ENCODE results near the gene ACP7. TPM values are rescaled to one million over a fixed set of nuclear protein-coding genes. Genes with fewer than 3 reads are reported as not detected.

Gene ACP7
- total and polyA plus RNA-seq, 8 donors, result 0.13 to 0.23 (median 0.18) TPM; not detected in 2

DNA sequence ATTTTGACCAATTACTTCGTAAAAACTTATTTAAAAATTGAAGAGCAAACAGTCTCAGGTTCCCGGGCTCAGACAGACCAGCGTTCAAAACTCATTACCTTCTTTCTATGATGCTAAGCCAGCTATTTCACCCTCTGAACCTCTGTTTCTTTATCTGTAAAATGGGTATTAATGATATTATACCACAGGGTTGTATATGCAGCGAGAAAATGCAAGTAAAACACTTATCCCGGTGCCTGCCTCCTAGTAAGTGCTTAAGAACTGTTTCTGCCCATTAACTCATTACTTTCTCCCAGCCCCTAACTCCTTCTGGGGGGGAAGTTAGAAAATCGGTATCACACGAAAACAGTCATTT is 41.0 kb downstream of the ACP7 start:
- peak overlapping the region; percentile 40 to 88 for H3K27ac ChIP-seq
- no peak for ATAC-seq
- DNase-seq, result no peak
- TF ChIP-seq, protein P1, sequence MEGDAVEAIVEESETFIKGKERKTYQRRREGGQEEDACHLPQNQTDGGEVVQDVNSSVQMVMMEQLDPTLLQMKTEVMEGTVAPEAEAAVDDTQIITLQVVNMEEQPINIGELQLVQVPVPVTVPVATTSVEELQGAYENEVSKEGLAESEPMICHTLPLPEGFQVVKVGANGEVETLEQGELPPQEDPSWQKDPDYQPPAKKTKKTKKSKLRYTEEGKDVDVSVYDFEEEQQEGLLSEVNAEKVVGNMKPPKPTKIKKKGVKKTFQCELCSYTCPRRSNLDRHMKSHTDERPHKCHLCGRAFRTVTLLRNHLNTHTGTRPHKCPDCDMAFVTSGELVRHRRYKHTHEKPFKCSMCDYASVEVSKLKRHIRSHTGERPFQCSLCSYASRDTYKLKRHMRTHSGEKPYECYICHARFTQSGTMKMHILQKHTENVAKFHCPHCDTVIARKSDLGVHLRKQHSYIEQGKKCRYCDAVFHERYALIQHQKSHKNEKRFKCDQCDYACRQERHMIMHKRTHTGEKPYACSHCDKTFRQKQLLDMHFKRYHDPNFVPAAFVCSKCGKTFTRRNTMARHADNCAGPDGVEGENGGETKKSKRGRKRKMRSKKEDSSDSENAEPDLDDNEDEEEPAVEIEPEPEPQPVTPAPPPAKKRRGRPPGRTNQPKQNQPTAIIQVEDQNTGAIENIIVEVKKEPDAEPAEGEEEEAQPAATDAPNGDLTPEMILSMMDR (IDR thresholded peaks at IDR 0.05), result no peak
- H3K4me3 ChIP-seq, result peak overlapping the region; percentile 84 to 89
- peaks cover 0 to under 1% of the 10 kb centered on the region in 2 donors for H3K27me3 ChIP-seq
- intact Hi-C loops (cut with DNase I), result no loop called here
- no peaks in the 10 kb centered on the region for H3K9me3 ChIP-seq
- peaks cover 8 to 49% of the 10 kb centered on the region in 2 donors for H3K4me1 ChIP-seq
- H3K36me3 ChIP-seq, result no peaks in the 10 kb centered on the region

DNA sequence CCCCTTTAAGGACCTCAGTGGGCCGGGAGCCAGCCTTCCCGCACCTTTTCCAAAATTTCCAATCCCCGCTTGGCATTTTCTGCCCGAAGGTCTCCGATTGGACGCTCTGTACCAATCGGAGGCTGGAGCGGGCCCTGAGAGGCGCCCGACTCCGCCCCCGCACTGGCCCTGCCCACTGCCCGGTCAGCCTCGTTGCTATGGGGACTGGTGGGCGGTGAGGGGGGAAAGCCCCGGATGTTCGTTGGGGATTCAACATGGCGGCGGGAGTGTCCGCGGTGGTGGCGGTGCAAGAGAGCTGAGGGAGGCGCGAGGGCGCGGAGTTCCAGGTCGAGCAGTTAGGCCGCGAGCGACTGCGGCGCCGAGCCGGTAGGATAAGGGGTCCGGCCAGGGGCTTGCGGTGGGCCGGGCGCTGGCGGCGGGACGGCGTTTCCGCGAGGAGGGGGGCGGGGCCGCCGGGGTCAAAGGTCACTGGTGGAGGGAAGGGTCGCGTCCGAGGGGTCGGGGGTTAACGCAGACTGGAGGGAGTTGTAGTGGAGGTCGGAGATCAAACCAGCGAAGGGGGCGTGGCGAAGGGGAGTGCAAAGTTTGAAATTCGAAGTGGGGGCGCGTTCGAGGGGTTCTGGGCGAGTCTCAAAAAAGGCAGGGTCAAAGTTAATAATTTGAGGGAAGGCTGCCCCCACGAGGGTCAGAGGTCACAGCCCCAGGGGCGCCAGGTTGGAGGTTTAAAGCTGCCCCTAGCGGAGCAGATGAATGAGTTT is 41.6 kb downstream of the ACP7 start, which contains the start of gene PAK4:
TSS of gene PAK4 (plus strand) at position 233 of the 758 bp plus-strand sequence. CDS start 43,768 bp downstream, outside the sequence.
- DNase-seq, result peak; percentile 97 to 98 (median 98)
- Histone ChIP-seq H3K9me3 (no peaks in the 10 kb centered on the region), H3K36me3 (no peaks in the 10 kb centered on the region), H3K27me3 (no peaks in the 10 kb centered on the region), H3K4me1 (peaks cover 8 to 54% of the 10 kb centered on the region in 2 donors), H3K27ac (peak within 1 kb of the TSS; percentile 56 to 88), H3K4me3 (peak within 1 kb of the TSS; percentile 84 to 89)
- intact Hi-C loops (cut with DNase I), result no loop called here
- peak; percentile 98 for ATAC-seq
- TF ChIP-seq, protein P1 (IDR thresholded peaks at IDR 0.05), result no peak

DNA sequence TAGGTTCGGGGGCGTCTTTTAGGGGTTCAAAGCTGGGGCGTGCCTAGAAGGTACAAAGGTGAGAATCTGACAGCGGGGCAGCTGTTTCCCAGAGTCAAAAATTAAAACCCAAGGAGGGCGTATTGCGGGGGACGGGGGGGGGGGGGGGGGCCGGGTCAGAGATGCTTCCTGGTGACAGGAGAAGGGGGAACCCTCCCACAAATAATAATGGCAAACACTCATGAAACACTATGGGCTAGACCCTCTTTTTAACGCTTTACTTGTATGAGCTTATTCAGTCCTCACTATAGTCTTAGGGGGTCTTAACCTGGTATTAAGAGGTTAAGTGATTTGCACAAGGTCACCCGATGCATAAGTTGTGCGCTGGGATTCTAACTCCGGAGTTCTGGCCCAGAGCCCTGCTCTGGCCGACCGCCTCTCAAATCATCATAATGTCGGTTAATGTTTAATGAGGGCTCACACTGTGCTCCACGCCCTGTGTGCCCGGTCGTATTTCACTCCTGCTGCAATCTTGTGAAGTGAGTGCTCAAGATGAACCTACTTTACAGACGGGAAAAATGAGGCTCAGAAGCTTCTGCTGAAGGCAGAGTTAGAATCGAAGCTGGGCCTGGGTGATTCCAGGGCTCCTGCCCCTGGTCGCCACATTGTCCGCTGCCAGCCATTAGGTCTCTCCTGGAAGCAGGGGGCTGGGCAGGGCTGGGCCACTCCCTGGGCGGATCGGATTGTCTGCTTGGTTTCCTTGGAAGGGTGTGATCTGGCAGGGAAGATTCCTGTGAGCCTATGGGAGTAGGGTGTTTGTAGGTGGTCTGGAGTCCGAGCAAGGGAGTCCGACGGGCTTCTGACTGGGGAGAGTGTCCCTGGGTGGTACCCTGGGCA is 42.4 kb downstream of the ACP7 start:
- Histone ChIP-seq H3K4me3 (peak overlapping the region; percentile 84 to 89), H3K9me3 (no peaks in the 10 kb centered on the region), H3K27me3 (no peaks in the 10 kb centered on the region), H3K27ac (peak overlapping the region; percentile 56 to 88), H3K4me1 (peaks cover 12 to 62% of the 10 kb centered on the region in 2 donors), H3K36me3 (no peaks in the 10 kb centered on the region)
- DNase-seq (peak in 3 of 4 donors; percentile 29 to 70 (median 54)), ATAC-seq (peak; percentile 67)
- TF ChIP-seq, protein P1 (IDR thresholded peaks at IDR 0.05), result no peak
- intact Hi-C loops (cut with DNase I), result no loop called here

DNA sequence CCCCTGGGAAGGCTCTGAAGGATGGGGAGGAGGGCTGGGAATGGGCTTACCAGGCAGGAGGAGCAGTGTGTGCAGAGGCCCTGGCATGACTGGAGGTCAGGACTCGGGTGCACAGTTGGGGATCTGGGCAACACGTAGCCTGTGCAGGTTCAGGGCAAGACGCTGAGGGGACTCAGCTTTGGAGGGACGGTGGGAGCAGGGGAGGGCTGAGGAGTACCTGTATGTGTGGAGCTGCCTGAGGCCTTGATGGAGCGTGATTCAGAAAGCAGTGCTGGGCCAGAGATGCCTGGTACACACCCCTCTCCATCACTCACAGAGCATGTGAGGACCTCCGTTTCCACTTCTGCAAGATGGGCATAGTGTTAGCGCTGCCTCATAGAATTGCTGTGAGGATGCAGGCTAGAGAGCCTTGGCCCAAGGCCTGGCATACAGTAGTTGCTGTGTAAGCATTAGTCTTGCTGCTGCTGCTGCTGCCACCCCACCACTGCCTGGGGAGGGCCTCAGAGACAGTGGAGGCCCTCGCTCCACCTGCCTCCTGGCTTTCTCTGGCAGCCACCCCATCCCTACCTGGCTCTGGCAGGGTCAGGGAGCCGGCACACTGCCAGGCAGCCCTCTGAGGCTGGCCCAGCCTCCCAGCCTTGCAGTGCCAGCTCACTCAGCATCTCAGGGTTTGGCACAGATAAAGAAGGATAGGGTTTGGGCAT is 43.8 kb downstream of the ACP7 start:
- Histone ChIP-seq H3K36me3 (no peaks in the 10 kb centered on the region), H3K27me3 (no peaks in the 10 kb centered on the region), H3K27ac (peak overlapping the region; percentile 33 to 88), H3K4me1 (peaks cover 18 to 77% of the 10 kb centered on the region in 2 donors), H3K9me3 (no peaks in the 10 kb centered on the region), H3K4me3 (peak overlapping the region in 1 of 2 donors; percentile 84)
- DNase-seq (no peak), ATAC-seq (peak; percentile 3)
- TF ChIP-seq, protein P1 (IDR thresholded peaks at IDR 0.05), result no peak
- intact Hi-C loops (cut with DNase I), result no loop called here
